Thyroid gland (tissue), 4 donors: Measurements from ENCODE around the gene DENND1B. TPM values are rescaled to one million over a fixed set of nuclear protein-coding genes. Genes with fewer than 3 reads are reported as not detected.

Experiments
- DNase-seq, 2 donors: peaks; one replicate each; pipeline ENCODE4 v3.0.0-alpha.2; 2019
- H3K27ac ChIP-seq, 3 donors: fragments of 200-600 bp; sonication (generic); 1 replicate in 2 of 3; 2 replicates in 1 of 3; pipeline ENCODE4 v1.5.1; 2016 to 2019; ENCODE audit warnings: mild to moderate bottlenecking in 1 of 3, moderate library complexity in 1 of 3
- H3K27me3 ChIP-seq: fragments of 200-600 bp; sonication (generic); one replicate; pipeline ENCODE4 v1.5.1; 2019
- H3K36me3 ChIP-seq, 2 donors: fragments of 200-600 bp; sonication (generic); one replicate each; pipeline ENCODE4 v1.5.1; 2016 to 2019
- H3K4me1 ChIP-seq, 2 donors: fragments of 200-600 bp; sonication (generic); one replicate each; pipeline ENCODE4 v1.5.1; 2017 to 2019
- H3K4me3 ChIP-seq, 3 donors: fragments of 200-600 bp; sonication (generic); replicated peaks in 1 of 3; 1 replicate in 2 of 3; 2 replicates in 1 of 3; pipeline ENCODE4 v1.5.1; 2016; ENCODE audit warnings: mild to moderate bottlenecking in 1 of 3
- H3K9me3 ChIP-seq: fragments of 200-600 bp; sonication (generic); one replicate; pipeline ENCODE4 v1.5.1; 2017
- CTCF ChIP-seq, 6 experiments: fragments of 200-600 bp in 3 of 6; fragments of 450-650 bp in 3 of 6; sonication (generic) in 3 of 6; IDR thresholded peaks; one replicate each; pipeline ENCODE4 v1.5.1; 2016 to 2019; ENCODE audit warnings: antibody characterized with exemption in 6 of 6, mild to moderate bottlenecking in 2 of 6, inconsistent platforms in 1 of 6, moderate library complexity in 1 of 6
- POLR2A ChIP-seq, 2 donors: fragments of 450-650 bp; IDR thresholded peaks; one replicate each; pipeline ENCODE4 v1.6.1; 2017; ENCODE audit warnings: antibody characterized with exemption in 2 of 2, mild to moderate bottlenecking in 2 of 2, moderate library complexity in 1 of 2
- WGBS, 2 donors: methylation state at CpG; one replicate each; pipeline ENCODE4 v1.1.5; 2017; 5-methylcytosine and 5-hydroxymethylcytosine counted together
- intact Hi-C: fragments of 100-400 bp; cut with DNase I; formaldehyde crosslinking; loops from one replicate; pipeline ENCODE4 v1.15.1; 2023
- total RNA-seq, 4 donors: library from RNA; depleted of rRNA; stranded (reverse); fragments of >200 nt; gene quantifications; one replicate each; pipeline ENCODE4 v1.2.3, GENCODE V29; 2016

DENND1B gene
- total RNA-seq, 4 donors from 2014 or later = 17.5 to 32.3 (median 27.8) TPM

- Histone ChIP-seq H3K27me3 (no peaks in the 10 kb centered on the region), H3K4me3 (no peak overlapping the region), H3K9me3 (no peaks in the 10 kb centered on the region), H3K27ac (no peak overlapping the region), H3K4me1 (no peaks in the 10 kb centered on the region), H3K36me3 (no peaks in the 10 kb centered on the region)
- DNase-seq = no peak
- 90 to 100% methylated on average over 1 of the region's 1 CpG for WGBS, 2 donors
- intact Hi-C loops = no loop called here
- no peak for TF ChIP-seq POLR2A (IDR thresholded peaks at IDR 0.05)
- no peak for TF ChIP-seq CTCF (IDR thresholded peaks at IDR 0.05)
Measured at GRCh38 chr1:197671140-197671539, 104.1 kb downstream of the DENND1B start.

GRCh38 chr1:197666769-197667285 lies 108.5 kb downstream of the DENND1B start:
- TF ChIP-seq POLR2A (IDR thresholded peaks at IDR 0.05) = no peak
- no peak for TF ChIP-seq CTCF (IDR thresholded peaks at IDR 0.05)
- Histone ChIP-seq H3K4me1 (no peaks in the 10 kb centered on the region), H3K36me3 (no peaks in the 10 kb centered on the region), H3K27me3 (no peaks in the 10 kb centered on the region), H3K4me3 (no peak overlapping the region), H3K9me3 (no peaks in the 10 kb centered on the region), H3K27ac (no peak overlapping the region)
- WGBS, 2 donors = 98 to 99% methylated on average over 11 of the region's 11 CpGs
- intact Hi-C loops = no loop called here
- no peak for DNase-seq

GRCh38 chr1:197664391-197664790 lies 110.9 kb downstream of the DENND1B start:
- H3K27ac ChIP-seq = no peak overlapping the region
- no peaks in the 10 kb centered on the region for H3K4me1 ChIP-seq
- no peaks in the 10 kb centered on the region for H3K27me3 ChIP-seq
- H3K36me3 ChIP-seq = no peaks in the 10 kb centered on the region
- DNase-seq = no peak
- TF ChIP-seq CTCF (IDR thresholded peaks at IDR 0.05) (no peak), POLR2A (IDR thresholded peaks at IDR 0.05) (no peak)
- intact Hi-C loops = no loop called here
- no peak overlapping the region for H3K4me3 ChIP-seq
- WGBS, 2 donors = 98 to 100% methylated on average over 1 of the region's 1 CpG
- H3K9me3 ChIP-seq = no peaks in the 10 kb centered on the region

GRCh38 chr1:197663162-197663953 lies 111.9 kb downstream of the DENND1B start:
- Histone ChIP-seq H3K27ac (no peak overlapping the region), H3K4me3 (no peak overlapping the region), H3K27me3 (no peaks in the 10 kb centered on the region), H3K4me1 (no peaks in the 10 kb centered on the region), H3K9me3 (no peaks in the 10 kb centered on the region), H3K36me3 (no peaks in the 10 kb centered on the region)
- intact Hi-C loops = no loop called here
- 81% methylated on average over 4 of the region's 4 CpGs for WGBS, 2 donors
- DNase-seq = no peak
- TF ChIP-seq CTCF (IDR thresholded peaks at IDR 0.05) (no peak), POLR2A (IDR thresholded peaks at IDR 0.05) (no peak)

- Histone ChIP-seq H3K36me3 (no peaks in the 10 kb centered on the region), H3K27ac (no peak overlapping the region), H3K4me3 (no peak overlapping the region), H3K9me3 (no peaks in the 10 kb centered on the region), H3K4me1 (no peaks in the 10 kb centered on the region), H3K27me3 (no peaks in the 10 kb centered on the region)
- no peak for TF ChIP-seq POLR2A (IDR thresholded peaks at IDR 0.05)
- no peak for TF ChIP-seq CTCF (IDR thresholded peaks at IDR 0.05)
- no peak for DNase-seq
- intact Hi-C loops = no loop called here
Measured at GRCh38 chr1:197660389-197660788, 114.9 kb downstream of the DENND1B start.
